ENCODE data around the gene EDEM3. TPM values are rescaled to one million over a fixed set of nuclear protein-coding genes. Genes with fewer than 3 reads are reported as not detected.
"Not testable (repeated sequence)": the region's sequence is repeated elsewhere in the genome, so short reads cannot be mapped to it uniquely, and the experiment has no call there.

EDEM3 gene
- total RNA-seq, 1 experiment from 2014 or later: 42.3 TPM

DNA sequence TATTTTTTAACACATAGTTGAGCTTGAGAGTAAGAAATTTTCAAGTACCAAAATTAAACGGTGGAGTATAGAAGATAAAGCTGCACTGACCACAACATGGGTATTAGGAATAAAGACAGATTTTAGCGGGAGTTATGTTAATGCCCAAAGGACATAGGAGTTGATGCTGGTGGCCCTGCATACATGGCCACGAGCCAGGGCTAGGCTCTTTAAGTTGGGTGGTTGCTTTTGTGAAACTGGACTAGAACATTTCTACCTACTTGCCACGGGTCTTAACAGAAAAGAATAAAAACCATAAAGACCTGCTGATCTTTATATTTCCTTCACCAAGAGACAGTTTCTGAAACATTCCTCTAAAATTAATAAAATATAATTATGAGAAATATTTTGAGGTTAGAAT lies 14.9 kb downstream of the EDEM3 start:
- no peak for DNase-seq (ENCODE audit: low read depth)

DNA sequence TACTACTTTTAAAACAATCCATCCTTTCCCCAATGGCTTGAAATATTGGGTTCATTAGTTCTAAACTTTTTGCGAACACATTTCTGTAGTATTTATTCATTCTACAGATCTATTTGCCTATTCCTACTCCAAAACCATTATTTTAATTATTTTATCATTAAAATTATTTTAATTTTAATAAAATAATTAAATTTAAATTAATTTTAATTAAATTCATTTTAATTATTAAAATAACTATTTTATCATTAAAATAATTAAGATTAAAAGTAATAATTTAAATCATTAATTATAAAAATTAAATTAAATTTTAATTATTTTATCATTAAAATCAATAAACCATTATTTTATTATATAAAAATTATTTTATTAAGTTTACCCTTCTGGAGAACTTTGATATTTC lies 15.6 kb downstream of the EDEM3 start:
- no peak for DNase-seq (ENCODE audit: low read depth)

DNA sequence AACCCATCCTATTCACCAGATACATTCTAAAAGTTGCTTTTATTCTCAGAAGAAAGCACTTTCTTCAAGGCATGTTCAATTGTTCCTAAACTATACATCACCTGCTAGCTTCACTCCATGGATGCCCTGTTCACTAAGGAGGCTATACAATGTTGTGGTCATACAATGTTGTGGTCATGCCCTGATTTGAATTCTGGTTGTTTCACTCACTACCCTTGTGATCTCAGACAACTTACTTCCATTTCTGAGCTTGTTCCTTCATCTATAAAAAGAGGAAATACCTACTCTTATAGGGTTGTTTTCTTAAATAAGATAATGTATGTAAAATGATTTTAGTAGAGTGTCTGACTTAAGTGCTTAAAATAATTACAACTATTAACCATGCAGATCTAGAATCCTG lies 19.7 kb downstream of the EDEM3 start:
- DNase-seq (ENCODE audit: low read depth): no peak

GRCh38 chr1:184724843-184725242 lies 29.8 kb downstream of the EDEM3 start:
- no peak for DNase-seq (ENCODE audit: low read depth)

GRCh38 chr1:184716158-184716557 lies 38.5 kb downstream of the EDEM3 start:
- DNase-seq (ENCODE audit: low read depth): no peak

DNA sequence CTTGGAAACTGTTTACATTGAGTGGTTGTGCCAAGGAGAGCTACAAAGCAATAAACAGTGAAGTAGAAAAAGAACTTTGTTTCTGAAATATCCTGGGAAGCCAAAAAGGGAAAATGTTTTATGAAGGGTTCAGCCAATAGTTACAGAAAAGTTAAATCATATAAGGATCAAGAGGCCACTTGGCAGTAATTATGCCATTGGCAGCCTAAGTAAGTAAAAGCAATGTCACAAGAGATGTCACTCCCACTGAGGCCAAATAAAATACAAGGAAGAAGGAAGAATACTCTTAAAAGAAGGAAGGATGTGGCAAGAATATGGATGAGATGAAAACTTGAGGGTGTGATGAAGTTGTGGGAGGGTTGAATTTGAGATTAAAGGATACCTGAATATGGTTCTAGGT lies 45.2 kb downstream of the EDEM3 start:
- no peak for DNase-seq (ENCODE audit: low read depth)

DNA sequence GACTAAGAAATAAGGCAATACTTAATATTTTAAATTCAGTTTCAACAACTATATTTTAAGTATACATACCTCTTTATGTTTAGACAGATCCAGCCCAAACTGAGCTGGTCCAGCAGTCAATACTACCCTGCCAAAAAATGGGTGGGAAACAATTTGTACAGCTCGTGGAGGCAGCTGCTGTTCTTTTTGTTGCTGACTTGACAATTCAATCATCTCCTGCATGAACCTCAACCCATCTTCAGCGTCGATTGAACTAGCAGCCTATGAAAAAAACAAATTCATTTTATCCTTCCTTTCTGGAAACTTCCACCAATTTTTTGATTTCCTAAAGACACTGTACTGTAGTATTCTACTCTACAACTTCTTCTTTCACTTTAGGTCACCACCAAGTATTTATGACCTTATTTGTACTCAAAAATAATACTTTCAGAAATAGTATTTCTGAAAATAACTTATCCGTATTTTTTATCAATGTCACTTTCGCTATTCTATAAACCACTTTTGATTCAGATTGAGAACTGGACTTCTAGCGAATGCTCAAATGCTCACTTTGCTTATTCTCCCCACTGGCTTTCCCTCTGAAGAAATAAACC lies 46.5 kb downstream of the EDEM3 start:
- DNase-seq (ENCODE audit: low read depth): no peak

DNA sequence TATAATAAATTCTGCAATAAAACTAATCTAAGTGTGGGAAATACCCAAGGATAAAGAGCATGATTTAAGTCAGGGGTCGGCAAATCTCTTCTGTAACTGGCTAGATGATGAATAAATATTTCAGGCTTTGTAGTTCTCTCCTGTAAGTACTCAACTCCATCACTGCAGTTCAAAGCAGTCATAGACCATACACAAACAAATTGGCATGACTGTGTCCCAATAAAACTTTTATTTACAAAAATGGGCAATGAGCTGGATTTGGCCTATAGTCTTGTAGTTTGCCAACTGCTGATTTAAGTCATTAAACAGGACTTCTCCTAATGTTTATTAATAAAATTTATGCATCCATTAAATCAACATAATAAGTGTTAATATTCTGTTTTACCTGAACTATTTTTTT lies 49.4 kb downstream of the EDEM3 start:
- DNase-seq (ENCODE audit: low read depth): no peak

- DNase-seq (ENCODE audit: low read depth): no peak
Measured at GRCh38 chr1:184701816-184702215, 52.8 kb downstream of the EDEM3 start.

DNA sequence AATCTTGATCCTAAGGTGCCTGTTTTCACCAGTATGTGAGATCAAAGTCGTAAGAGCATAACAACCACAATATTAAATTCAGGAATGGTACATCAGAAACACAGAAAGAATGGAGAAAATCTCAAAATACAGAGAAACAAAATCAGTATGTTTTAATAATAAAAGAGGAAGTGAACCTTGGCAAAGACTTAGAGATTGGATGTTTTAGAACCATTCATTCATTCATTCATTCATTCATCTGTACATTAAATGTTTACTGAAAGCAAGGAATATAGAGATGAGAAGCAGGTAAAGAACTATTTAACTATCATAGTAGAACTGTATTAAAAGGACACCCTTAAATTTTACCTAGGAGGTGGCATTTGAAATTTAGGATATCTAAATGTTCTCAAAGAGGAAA lies 55.7 kb downstream of the EDEM3 start:
- no peak for DNase-seq (ENCODE audit: low read depth)

DNA sequence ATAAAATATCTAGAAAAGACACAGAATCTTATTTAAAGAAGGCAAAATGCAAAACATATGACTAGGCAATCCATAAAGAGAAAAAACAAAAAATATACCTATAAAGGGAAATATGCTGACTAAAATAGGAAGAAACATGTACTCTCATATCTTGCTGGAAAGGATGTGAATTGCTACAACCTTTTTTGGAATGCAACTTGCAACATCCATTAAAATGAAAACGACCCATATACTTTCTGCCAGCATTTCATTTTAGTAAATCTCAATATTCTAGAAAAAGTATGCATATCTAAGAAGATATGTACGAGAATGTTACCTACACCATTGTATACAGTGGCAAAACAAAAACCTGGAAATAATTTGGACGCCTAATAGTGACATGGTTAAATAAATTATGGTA lies 56.6 kb downstream of the EDEM3 start:
- no peak for DNase-seq (ENCODE audit: low read depth)

GRCh38 chr1:184696403-184696802 lies 58.3 kb downstream of the EDEM3 start:
- no peak for DNase-seq (ENCODE audit: low read depth)

DNA sequence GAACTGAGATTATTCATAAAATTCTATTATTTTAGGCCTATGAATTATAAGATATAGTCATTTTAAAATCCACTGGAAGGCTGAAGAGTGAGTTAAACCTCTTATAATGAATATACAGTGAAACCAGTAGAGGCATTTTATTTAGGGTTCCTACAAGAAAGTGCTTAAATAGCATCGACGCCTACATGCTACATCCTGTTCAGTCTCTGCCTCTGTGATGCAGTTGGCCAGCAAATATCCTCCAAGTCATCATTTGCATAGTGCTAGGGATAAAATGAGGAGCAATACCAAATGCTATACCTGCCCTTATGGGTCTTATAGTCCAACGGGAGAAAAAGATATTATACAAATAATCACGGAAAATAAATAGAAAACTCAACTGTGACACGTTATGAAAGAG lies 59.6 kb downstream of the EDEM3 start:
- no peak for DNase-seq (ENCODE audit: low read depth)

DNA sequence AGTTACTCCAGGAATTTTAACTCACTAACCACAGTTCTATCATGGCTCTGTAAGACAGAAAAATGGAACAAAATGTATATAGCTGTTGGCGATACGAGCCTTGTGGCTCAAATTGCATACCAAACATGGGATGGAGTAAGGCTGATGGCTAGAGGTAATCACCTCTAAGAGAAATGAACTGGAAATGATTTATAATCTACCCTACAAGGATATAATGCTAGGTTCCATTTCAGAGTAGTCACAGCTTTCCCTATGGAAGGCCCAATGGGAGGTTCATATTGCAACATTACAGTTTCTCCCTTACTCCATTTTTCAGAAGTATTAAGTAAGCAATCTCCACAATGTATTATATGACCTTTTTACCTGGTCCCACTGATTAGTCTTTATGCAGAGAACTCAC lies 61.6 kb downstream of the EDEM3 start:
- no peak for DNase-seq (ENCODE audit: low read depth)

DNA sequence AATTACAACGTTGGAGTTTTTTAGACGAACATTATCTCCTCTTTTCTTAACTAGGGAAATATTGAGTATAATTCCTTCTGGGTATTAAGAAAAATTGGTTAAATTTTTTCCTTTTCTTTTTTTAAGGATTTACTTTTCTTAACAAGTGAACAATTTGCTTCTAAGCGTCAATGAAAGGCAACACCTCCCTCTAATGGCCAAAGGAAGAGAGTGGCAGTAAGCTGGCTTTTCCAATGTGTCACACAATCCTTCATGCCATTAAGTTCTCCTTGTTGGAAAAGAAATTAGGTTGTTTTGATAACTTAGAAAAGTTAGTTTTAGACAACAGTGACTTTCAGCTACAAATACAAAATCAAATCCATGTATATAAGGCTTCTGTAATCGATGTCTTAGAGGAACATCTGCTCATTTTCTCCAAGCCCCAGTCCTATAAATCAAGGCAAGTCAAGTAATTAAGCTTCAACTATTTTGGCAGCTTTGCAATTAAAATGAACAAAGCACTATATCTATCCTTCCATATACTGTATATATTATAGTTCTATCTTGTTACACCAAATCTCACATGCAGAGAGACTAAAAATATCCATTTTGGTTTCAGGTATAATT lies 62.8 kb downstream of the EDEM3 start:
- DNase-seq (ENCODE audit: low read depth): peak; percentile 51

DNA sequence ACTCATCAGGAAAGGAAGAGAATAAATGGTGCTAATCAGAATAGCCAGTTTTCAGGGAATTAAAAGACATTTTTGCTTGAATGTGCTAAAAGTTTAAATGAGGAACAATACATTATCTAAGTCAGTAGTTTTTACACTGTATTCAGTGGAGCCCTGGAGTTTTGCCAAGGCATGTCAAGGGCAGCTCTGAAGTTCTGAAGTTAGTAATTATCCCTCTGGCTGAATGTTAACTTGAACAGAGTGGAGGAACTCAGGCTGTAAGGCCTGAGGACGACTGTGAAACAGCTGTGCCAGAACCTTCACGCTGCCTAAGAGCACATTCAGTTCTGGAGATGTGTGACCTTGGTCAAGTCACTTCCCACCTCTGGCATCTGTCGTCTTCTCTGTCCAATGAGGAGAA lies 68.1 kb downstream of the EDEM3 start:
- peak; percentile 11 for DNase-seq (ENCODE audit: low read depth)

DNA sequence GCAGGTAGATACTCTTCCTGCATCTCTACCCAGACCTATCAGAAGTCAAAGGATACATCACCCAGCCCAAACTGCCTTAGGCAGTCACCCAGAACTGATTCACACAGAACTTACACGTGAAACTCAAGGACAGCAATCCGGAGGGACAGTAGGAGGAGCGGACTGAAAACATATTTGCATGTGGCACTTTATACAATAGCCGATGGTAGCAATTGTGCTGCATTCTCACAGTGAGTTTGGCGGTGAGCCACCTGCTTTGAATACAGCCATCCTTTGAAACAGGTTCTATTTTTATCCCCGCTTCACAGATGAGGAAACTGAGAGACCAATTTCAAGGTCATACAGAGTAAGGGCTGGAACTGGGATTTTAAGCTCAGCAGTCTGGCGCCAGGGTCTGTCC lies 69.5 kb downstream of the EDEM3 start:
- no peak for DNase-seq (ENCODE audit: low read depth)

- peak; percentile 11 for DNase-seq (ENCODE audit: low read depth)
Measured at GRCh38 chr1:184684285-184685074, 70.2 kb downstream of the EDEM3 start.

GRCh38 chr1:184682956-184683355 lies 71.7 kb downstream of the EDEM3 start:
- DNase-seq (ENCODE audit: low read depth): no peak

GRCh38 chr1:184680611-184681225 lies 73.9 kb downstream of the EDEM3 start:
- DNase-seq (ENCODE audit: low read depth): not testable (repeated sequence)

- not testable (repeated sequence) for DNase-seq (ENCODE audit: low read depth)
Measured at GRCh38 chr1:184679472-184679871, 75.2 kb downstream of the EDEM3 start.

- no peak for DNase-seq (ENCODE audit: low read depth)
Measured at GRCh38 chr1:184677344-184677743, 77.3 kb downstream of the EDEM3 start.

- no peak for DNase-seq (ENCODE audit: low read depth)
Measured at GRCh38 chr1:184673305-184673704, 81.4 kb downstream of the EDEM3 start.
